DOHH2 (cell line): ENCODE measurements around the gene ARPC1B.

ENCODE experiments used
- EZH2phosphoT487 ChIP-seq: fragments of 200-600 bp; sonication (generic); IDR thresholded peaks from 2 replicates; pipeline ENCODE4 v1.6.1; 2017; ENCODE audit warnings: borderline replicate concordance, mild to moderate bottlenecking, antibody characterized with exemption, low read length, moderate library complexity, mixed read lengths
- TF ChIP-seq, protein P1 (sequence below): fragments of 200-600 bp; sonication (generic); IDR thresholded peaks from one replicate; pipeline ENCODE4 v1.5.1; 2014; ENCODE audit warnings: antibody characterized with exemption, mild to moderate bottlenecking, low read depth, low read length; ENCODE audit not compliant: poor library complexity, severe bottlenecking

DNA sequence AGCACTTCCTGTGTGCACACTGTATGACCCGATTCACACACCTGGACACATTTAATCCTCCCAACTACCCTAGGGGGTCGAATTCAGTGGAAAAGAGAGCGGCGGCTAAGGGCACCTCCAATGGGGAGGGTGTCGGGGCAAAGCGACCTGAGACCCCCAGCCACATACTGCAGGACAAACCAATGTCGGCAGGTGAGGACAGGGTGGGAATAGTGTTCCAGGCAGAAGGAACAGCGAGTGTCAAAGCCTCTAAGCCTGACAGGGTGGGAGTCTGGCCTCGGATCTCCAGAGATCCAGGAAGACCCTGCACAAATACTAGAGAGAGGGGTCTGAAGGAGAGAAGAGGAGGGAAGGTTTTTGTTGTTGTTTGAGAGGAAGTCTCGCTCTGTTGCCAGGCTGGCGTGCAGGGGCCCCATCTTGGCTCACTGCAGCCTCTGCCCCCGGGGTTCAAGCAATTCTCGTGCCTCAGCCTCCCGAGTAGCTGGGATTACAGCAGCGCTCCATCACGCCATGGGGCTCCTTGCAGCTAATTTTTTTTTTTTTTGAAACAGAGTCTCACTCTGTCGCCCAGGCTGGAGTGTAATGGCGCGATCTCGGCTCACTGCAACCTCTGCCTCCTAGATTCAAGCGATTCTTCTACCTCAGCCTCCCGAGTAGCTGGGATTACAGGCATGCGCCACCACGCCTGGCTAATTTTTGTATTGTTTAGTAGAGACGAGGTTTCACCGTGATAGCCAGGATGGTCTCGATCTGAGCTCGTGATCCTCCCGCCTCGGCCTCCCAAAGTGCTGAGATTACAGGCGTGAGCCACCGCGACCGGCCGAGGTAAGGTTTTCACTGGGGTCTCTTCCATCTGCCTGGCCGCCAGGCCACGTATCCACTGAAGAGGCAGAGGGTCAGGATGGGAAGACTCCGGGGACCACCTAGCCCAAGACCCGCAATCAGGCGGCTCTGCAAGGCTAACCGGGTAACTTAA lies 1.2 kb upstream of the ARPC1B start:
- TF ChIP-seq, protein P1, sequence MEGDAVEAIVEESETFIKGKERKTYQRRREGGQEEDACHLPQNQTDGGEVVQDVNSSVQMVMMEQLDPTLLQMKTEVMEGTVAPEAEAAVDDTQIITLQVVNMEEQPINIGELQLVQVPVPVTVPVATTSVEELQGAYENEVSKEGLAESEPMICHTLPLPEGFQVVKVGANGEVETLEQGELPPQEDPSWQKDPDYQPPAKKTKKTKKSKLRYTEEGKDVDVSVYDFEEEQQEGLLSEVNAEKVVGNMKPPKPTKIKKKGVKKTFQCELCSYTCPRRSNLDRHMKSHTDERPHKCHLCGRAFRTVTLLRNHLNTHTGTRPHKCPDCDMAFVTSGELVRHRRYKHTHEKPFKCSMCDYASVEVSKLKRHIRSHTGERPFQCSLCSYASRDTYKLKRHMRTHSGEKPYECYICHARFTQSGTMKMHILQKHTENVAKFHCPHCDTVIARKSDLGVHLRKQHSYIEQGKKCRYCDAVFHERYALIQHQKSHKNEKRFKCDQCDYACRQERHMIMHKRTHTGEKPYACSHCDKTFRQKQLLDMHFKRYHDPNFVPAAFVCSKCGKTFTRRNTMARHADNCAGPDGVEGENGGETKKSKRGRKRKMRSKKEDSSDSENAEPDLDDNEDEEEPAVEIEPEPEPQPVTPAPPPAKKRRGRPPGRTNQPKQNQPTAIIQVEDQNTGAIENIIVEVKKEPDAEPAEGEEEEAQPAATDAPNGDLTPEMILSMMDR = no peak
- TF ChIP-seq EZH2phosphoT487 = no peak
